GM10266 (cell line): Measurements from ENCODE around the gene AK6.
"Not testable (repeated sequence)": the region's sequence is repeated elsewhere in the genome, so short reads cannot be mapped to it uniquely, and the experiment has no call there.

Experiments
- DNase-seq: peaks from one replicate; pipeline ENCODE4 v3.0.0; 2012; ENCODE audit errors: extremely low spot score
- CTCF ChIP-seq: IDR thresholded peaks from 2 replicates; pipeline ENCODE4 v1.5.1; 2012; ENCODE audit warnings: mild to moderate bottlenecking, low read depth; ENCODE audit not compliant: control insufficient read depth, insufficient read depth; ENCODE audit errors: missing control alignments

The AK6 gene

GRCh38 chr5:69404659-69405330, 35.5 kb upstream of the AK6 start:
- TF ChIP-seq CTCF = no peak
- no peak for DNase-seq

- TF ChIP-seq CTCF = no peak
- no peak for DNase-seq
Observed at GRCh38 chr5:69378376-69378775, 9.1 kb upstream of the AK6 start.

- peak; percentile 36 for DNase-seq
- TF ChIP-seq CTCF = no peak
Observed at GRCh38 chr5:69374911-69375446, 5.7 kb upstream of the AK6 start.

- no peak for DNase-seq
- no peak for TF ChIP-seq CTCF
Observed at GRCh38 chr5:69372394-69372793, 3.1 kb upstream of the AK6 start.

GRCh38 chr5:69370335-69370734, 1.0 kb upstream of the AK6 start:
- DNase-seq = not testable (repeated sequence)

GRCh38 chr5:69368458-69369339, 621 bp downstream of the AK6 start:
- no peak for DNase-seq
- TF ChIP-seq CTCF = no peak

- peak; percentile 13 for TF ChIP-seq CTCF
- DNase-seq = no peak
Observed at GRCh38 chr5:69367697-69368279, 1.5 kb downstream of the AK6 start.
